Smooth muscle cell of trachea (primary cell): Measurements from ENCODE around the gene FKBP5. TPM values are rescaled to one million over a fixed set of nuclear protein-coding genes. Genes with fewer than 3 reads are reported as not detected.

Experiments
- total RNA-seq: library from RNA; depleted of rRNA; stranded (reverse); fragments of >200 nt; gene quantifications from 2 replicates; pipeline ENCODE4 v1.2.1, GENCODE V29; 2014

Gene FKBP5
- 6.1 and 12.4 TPM in 2 replicates for total RNA-seq

DNA sequence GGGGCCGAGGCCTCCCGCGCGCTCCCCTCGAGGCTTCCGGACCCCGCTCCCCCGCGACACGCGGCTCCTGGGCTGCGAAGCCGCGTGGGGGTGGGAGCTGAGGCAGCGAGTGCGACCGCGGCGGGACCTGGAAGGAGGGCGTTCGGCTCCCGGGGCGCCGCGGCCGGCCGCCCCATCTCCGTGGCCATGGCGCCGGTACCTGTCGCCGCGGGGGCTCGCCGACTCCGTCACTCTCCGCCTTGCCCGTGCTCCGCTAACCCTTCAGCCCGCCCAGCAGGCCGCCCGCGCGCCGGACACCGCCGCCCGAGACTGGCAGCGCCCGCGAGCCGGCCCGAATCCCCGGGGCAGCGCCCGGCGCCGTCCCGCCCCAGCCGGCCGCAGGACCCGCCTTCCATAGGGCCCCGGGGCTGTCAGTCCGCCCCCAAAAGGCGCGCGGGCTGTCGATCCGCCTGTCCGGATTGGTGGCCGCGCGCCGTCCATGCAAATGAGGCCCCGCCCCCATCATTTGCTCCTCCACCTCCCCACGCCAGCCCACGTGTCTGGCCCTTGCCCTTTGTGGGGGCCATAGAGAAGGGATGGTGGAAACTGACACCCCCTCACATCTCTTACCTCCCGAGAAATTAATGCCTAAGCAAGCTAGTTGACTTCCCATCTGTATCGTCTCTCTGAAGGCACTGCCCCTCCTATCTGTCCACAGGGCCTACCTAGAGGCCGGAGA, at the start of gene FKBP5:
Gene FKBP5, minus strand, starts transcription at position 311 of the 718 bp plus-strand sequence. CDS start 46,091 bp downstream, outside the sequence.

DNA sequence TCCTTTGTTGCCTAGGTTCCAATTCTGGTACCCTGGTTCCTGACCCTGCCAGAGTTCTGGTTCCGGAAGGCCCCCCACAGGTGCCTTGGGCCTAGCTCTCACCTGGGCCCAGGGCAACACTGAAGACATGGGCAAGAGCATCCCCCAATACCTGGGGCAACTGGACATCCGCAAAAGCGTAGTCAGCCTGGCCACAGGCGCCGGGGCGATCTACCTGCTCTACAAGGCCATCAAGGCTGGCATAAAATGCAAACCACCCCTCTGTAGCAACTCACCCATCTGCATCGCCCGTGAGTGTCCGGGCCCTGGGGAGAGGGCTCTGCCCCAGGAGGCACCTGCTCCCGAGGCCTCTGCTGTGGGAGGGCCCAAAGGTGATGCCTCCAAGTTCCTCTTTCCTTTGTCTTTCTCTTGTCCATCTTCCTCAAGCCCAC, 48.3 kb upstream of the FKBP5 start, which contains the start of gene ARMC12:
Gene ARMC12, plus strand, starts transcription at position 51 of the 431 bp plus-strand sequence. Its CDS starts 77 bp downstream, at position 128.

Other genes with a start within 250 kb of the FKBP5 start
- 6.3 and 7.6 TPM in 2 replicates for gene FANCE, start 236.6 kb downstream of the FKBP5 start, total RNA-seq
- gene RPL10A, start 220.5 kb downstream of the FKBP5 start, total RNA-seq, result 1,896 and 2,774 TPM in 2 replicates
- 12.9 and 13.5 TPM in 2 replicates for gene TEAD3, start 191.8 kb downstream of the FKBP5 start, total RNA-seq
- gene TULP1, start 176.0 kb downstream of the FKBP5 start, total RNA-seq, result 0.17 TPM in 1 of 2 replicates, not detected in the other
- 0.29 and 1.2 TPM in 2 replicates for gene ARMC12, start 48.1 kb upstream of the FKBP5 start, total RNA-seq
- gene CLPSL2, start 87.7 kb upstream of the FKBP5 start, total RNA-seq, result not detected in 2 replicates
- not detected in 2 replicates for gene CLPSL1, start 92.1 kb upstream of the FKBP5 start, total RNA-seq
- gene CLPS, start 108.4 kb upstream of the FKBP5 start, total RNA-seq, result not detected in 2 replicates
- gene LHFPL5, start 116.4 kb upstream of the FKBP5 start, total RNA-seq, result not detected in 2 replicates
- gene SRPK1, start 232.2 kb upstream of the FKBP5 start, total RNA-seq, result 38.7 and 56.6 TPM in 2 replicates